K562 (cell line): ENCODE measurements around the gene PIK3C2A. TPM values are rescaled to one million over a fixed set of nuclear protein-coding genes. Genes with fewer than 3 reads are reported as not detected.
A peak's percentile ranks its signal among the peaks of the same experiment; 100 is the strongest.

Experiments used
- DNMT1 ChIP-seq: fragments of 450-650 bp; IDR thresholded peaks from 2 replicates; pipeline ENCODE4 v1.6.1; 2016; ENCODE audit warnings: antibody characterized with exemption, mild to moderate bottlenecking
- ETS2 ChIP-seq: IDR thresholded peaks from 2 replicates; pipeline ENCODE4 v1.6.1; 2016; ENCODE audit warnings: borderline replicate concordance, missing genetic modification characterization, mild to moderate bottlenecking, moderate library complexity, missing compliant biosample characterization; ENCODE audit not compliant: poor library complexity, severe bottlenecking
- MGA ChIP-seq: fragments of 450-650 bp; IDR thresholded peaks from 2 replicates; pipeline ENCODE4 v1.6.1; 2016; ENCODE audit warnings: mild to moderate bottlenecking, moderate library complexity
- NCOA6 ChIP-seq: fragments of 450-650 bp; IDR thresholded peaks from 2 replicates; pipeline ENCODE4 v1.6.1; 2017; ENCODE audit warnings: mild to moderate bottlenecking
- NR4A1 ChIP-seq, 2 experiments: fragments of 250-450 bp in 1 of 2; fragments of 450-650 bp in 1 of 2; sonication (Bioruptor Pico) in 1 of 2; IDR thresholded peaks; 2 replicates each; pipeline versions ENCODE4 v1.4.0 to v1.6.1; 2016 to 2020; ENCODE audit warnings: mild to moderate bottlenecking in 2 of 2, missing compliant biosample characterization in 1 of 2, missing genetic modification characterization in 1 of 2, moderate library complexity in 1 of 2
- THRA ChIP-seq: fragments of 450-650 bp; IDR thresholded peaks from 2 replicates; pipeline ENCODE4 v1.6.1; 2017; ENCODE audit warnings: mild to moderate bottlenecking, moderate library complexity
- USF1 ChIP-seq: sonication (generic); formaldehyde crosslinking; IDR thresholded peaks from 2 replicates; pipeline ENCODE4 v1.9.0; 2022; ENCODE audit warnings: mild to moderate bottlenecking, missing genetic modification reagents
- ZNF280B ChIP-seq: fragments of 250-450 bp; sonication (Bioruptor Pico); IDR thresholded peaks from 2 replicates; pipeline ENCODE4 v1.5.1; 2021; ENCODE audit warnings: mild to moderate bottlenecking
- polyA plus RNA-seq, 8 experiments: library from polyadenylated mRNA; depleted of rRNA in 4 of 8; stranded (reverse) in 5 of 8; unstranded in 3 of 8; fragments of >200 nt; fragmentation: Nextera tagmentation in 2 of 8; fragmentation: Illumina TruSeq in 1 of 8; extraction: Ambion mirVana in 2 of 8; extraction: Trizol in 1 of 8; gene quantifications; 2 replicates each; pipeline versions ENCODE4 v1.2.1 to v1.2.3, GENCODE V29; 2011 to 2014; ENCODE audit warnings: inconsistent platforms in 1 of 8, missing spikeins in 1 of 8
- total RNA-seq, 7 experiments: library from RNA; depleted of rRNA in 6 of 7; stranded (reverse); fragments of >200 nt in 6 of 7; fragmentation: Illumina TruSeq in 2 of 7; extraction: Trizol in 2 of 7; gene quantifications; 2 replicates each; pipeline versions ENCODE4 v1.2.1 to v1.2.3, GENCODE V29; 2011 to 2021; ENCODE audit warnings: low replicate concordance in 1 of 7

PIK3C2A gene
- total and polyA plus RNA-seq, 9 of the 15 experiments (the other 6 are each of a cell fraction or from before 2014, with no cell fraction given): 3.1 to 25.2 (median 15.6) TPM

GRCh38 chr11:17186932-17187692 is 20.7 kb downstream of the PIK3C2A start (continued):
- TF ChIP-seq ZNF280B (CRISPR knock-in tag) (no peak), NR4A1 (CRISPR knock-in tag; IDR thresholded peaks at IDR 0.05) (no peak), NR4A1 (tag; IDR thresholded peaks at IDR 0.05) (0 out of 2 replicates have a peak, but pooled peaks have one; percentile 65), USF1 (no peak), THRA (no peak), MGA (no peak; the same call in 1 of the 2 replicates), DNMT1 (peak; percentile 94; the same call in 1 of the 2 replicates), NCOA6 (no peak), ETS2 (tag) (no peak)
